Loucy (cell line): Measurements from ENCODE around the gene MICAL2.

Experiments used
- H2AFZ ChIP-seq: fragments of 200-600 bp; sonication (generic); 2 replicates; pipeline ENCODE4 v1.6.0; 2016; ENCODE audit warnings: antibody characterized with exemption, mild to moderate bottlenecking, low read length, moderate library complexity
- H3F3A ChIP-seq: fragments of 200-600 bp; 2 replicates; pipeline ENCODE4 v1.6.0; 2016; ENCODE audit warnings: antibody characterized with exemption, low read depth, mild to moderate bottlenecking
- H3K27me3 ChIP-seq: fragments of 200-600 bp; sonication (generic); 2 replicates; pipeline ENCODE4 v1.6.1; 2014; ENCODE audit warnings: low read length, mild to moderate bottlenecking; ENCODE audit not compliant: insufficient read depth, poor library complexity, severe bottlenecking
- H3K36me3 ChIP-seq: fragments of 200-600 bp; sonication (generic); 2 replicates; pipeline ENCODE4 v1.6.1; 2016; ENCODE audit warnings: low read length; ENCODE audit not compliant: insufficient read depth
- H3K4me1 ChIP-seq: fragments of 200-600 bp; sonication (generic); 2 replicates; pipeline ENCODE4 v1.5.1; 2014; ENCODE audit warnings: low read length, mild to moderate bottlenecking; ENCODE audit not compliant: insufficient read depth, poor library complexity, severe bottlenecking
- H3K4me2 ChIP-seq: fragments of 200-600 bp; sonication (generic); 2 replicates; pipeline ENCODE4 v1.6.0; 2014; ENCODE audit warnings: antibody characterized with exemption, low read length, low read depth, mild to moderate bottlenecking; ENCODE audit not compliant: poor library complexity, severe bottlenecking
- H3K4me3 ChIP-seq: fragments of 200-600 bp; sonication (generic); 2 replicates; pipeline ENCODE4 v1.5.1; 2014; ENCODE audit warnings: low read length, mild to moderate bottlenecking, mixed read lengths; ENCODE audit not compliant: poor library complexity, severe bottlenecking
- H3K79me2 ChIP-seq: fragments of 200-600 bp; sonication (generic); 2 replicates; pipeline ENCODE4 v1.6.1; 2014; ENCODE audit warnings: low read length; ENCODE audit not compliant: insufficient read depth
- H3K9ac ChIP-seq: fragments of 200-600 bp; sonication (generic); 2 replicates; pipeline ENCODE4 v1.6.0; 2014; ENCODE audit warnings: mild to moderate bottlenecking, low read depth, low read length, moderate library complexity; ENCODE audit not compliant: poor library complexity, severe bottlenecking
- H3K9me2 ChIP-seq: fragments of 200-600 bp; sonication (generic); replicated peaks from 2 replicates; pipeline ENCODE4 v1.6.1; 2016; ENCODE audit warnings: low read depth, low read length, mixed read lengths
- H3K9me3 ChIP-seq: fragments of 200-600 bp; sonication (generic); 2 replicates; pipeline ENCODE4 v1.6.1; 2014; ENCODE audit warnings: mild to moderate bottlenecking, antibody characterized with exemption, low read length, low read depth; ENCODE audit not compliant: insufficient read depth
- H4K20me1 ChIP-seq: fragments of 200-600 bp; sonication (generic); 2 replicates; pipeline ENCODE4 v1.6.0; 2014; ENCODE audit warnings: antibody characterized with exemption, low read length, mild to moderate bottlenecking; ENCODE audit not compliant: insufficient read depth, poor library complexity, severe bottlenecking
- EZH2phosphoT487 ChIP-seq: fragments of 200-600 bp; IDR thresholded peaks from 2 replicates; pipeline ENCODE4 v1.6.1; 2018; ENCODE audit warnings: antibody characterized with exemption, mild to moderate bottlenecking, moderate library complexity, borderline replicate concordance
- TF ChIP-seq, protein P1 (sequence below): fragments of 200-600 bp; sonication (generic); conservative IDR thresholded peaks from 2 replicates; pipeline ENCODE4 v1.5.1; 2014; ENCODE audit warnings: mild to moderate bottlenecking, antibody characterized with exemption, low read length

MICAL2 gene

GRCh38 chr11:12111549-12112520 lies 1.4 kb downstream of the MICAL2 start:
- Histone ChIP-seq H2AFZ (no peak overlapping the region), H3K9me3 (no peaks in the 10 kb centered on the region), H3K79me2 (no peaks in the 10 kb centered on the region), H3K9ac (no peak overlapping the region), H3K4me1 (peaks cover 10% of the 10 kb centered on the region), H4K20me1 (no peaks in the 10 kb centered on the region), H3F3A (no peaks in the 10 kb centered on the region), H3K9me2 (no peaks in the 10 kb centered on the region), H3K27me3 (no peaks in the 10 kb centered on the region), H3K4me3 (no peak overlapping the region), H3K4me2 (no peak overlapping the region), H3K36me3 (no peaks in the 10 kb centered on the region)
- TF ChIP-seq, protein P1, sequence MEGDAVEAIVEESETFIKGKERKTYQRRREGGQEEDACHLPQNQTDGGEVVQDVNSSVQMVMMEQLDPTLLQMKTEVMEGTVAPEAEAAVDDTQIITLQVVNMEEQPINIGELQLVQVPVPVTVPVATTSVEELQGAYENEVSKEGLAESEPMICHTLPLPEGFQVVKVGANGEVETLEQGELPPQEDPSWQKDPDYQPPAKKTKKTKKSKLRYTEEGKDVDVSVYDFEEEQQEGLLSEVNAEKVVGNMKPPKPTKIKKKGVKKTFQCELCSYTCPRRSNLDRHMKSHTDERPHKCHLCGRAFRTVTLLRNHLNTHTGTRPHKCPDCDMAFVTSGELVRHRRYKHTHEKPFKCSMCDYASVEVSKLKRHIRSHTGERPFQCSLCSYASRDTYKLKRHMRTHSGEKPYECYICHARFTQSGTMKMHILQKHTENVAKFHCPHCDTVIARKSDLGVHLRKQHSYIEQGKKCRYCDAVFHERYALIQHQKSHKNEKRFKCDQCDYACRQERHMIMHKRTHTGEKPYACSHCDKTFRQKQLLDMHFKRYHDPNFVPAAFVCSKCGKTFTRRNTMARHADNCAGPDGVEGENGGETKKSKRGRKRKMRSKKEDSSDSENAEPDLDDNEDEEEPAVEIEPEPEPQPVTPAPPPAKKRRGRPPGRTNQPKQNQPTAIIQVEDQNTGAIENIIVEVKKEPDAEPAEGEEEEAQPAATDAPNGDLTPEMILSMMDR, result no peak
- TF ChIP-seq EZH2phosphoT487, result no peak

DNA sequence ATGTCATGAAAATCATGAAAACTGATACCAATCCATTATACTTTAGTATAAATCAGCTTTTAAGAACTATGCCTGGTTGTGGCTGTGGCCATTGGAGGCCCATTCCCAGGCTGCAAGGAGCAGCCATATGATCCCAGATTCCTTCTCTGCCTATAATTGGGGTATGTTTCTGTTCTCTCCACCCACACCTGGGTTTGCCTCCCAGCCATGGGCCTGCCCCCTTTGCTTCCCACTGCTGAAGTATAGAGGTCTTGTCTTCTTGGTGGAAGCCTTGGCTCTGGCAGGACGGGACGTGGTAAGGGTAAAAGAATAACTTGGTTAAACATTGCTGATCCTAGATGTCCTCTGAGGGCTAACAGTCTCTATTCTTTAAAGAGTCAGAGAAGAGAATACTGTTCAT lies 2.4 kb downstream of the MICAL2 start:
- no peak overlapping the region for H3K9ac ChIP-seq
- no peak overlapping the region for H3K4me3 ChIP-seq
- H3K27me3 ChIP-seq, result no peaks in the 10 kb centered on the region

GRCh38 chr11:12113294-12113693 lies 2.9 kb downstream of the MICAL2 start:
- Histone ChIP-seq H3K4me2 (no peak overlapping the region), H3K36me3 (no peaks in the 10 kb centered on the region), H3K9me2 (no peaks in the 10 kb centered on the region), H3K27me3 (no peaks in the 10 kb centered on the region), H3K9ac (no peak overlapping the region), H4K20me1 (no peaks in the 10 kb centered on the region), H3F3A (no peaks in the 10 kb centered on the region), H3K79me2 (no peaks in the 10 kb centered on the region), H3K4me3 (no peak overlapping the region), H2AFZ (no peak overlapping the region), H3K9me3 (no peaks in the 10 kb centered on the region), H3K4me1 (peaks cover 21% of the 10 kb centered on the region)
- TF ChIP-seq, protein P1, result no peak
- no peak for TF ChIP-seq EZH2phosphoT487

More for the DNA sequence above, 2.4 kb downstream of the MICAL2 start:
- Histone ChIP-seq H2AFZ (no peak overlapping the region), H3K4me1 (peaks cover 17% of the 10 kb centered on the region), H3K9me2 (no peaks in the 10 kb centered on the region), H3K79me2 (no peaks in the 10 kb centered on the region), H4K20me1 (no peaks in the 10 kb centered on the region), H3K9me3 (no peaks in the 10 kb centered on the region), H3K4me2 (no peak overlapping the region), H3K36me3 (no peaks in the 10 kb centered on the region), H3F3A (no peaks in the 10 kb centered on the region)
- no peak for TF ChIP-seq EZH2phosphoT487
- TF ChIP-seq, protein P1, result no peak
